Astrocyte of the spinal cord (primary cell): ENCODE data around the gene TRAIP.

Experiments
- DNase-seq: peaks from one replicate; pipeline ENCODE4 v3.0.0; 2011; ENCODE audit warnings: low read depth, low spot score
- H3K4me3 ChIP-seq: 2 replicates; pipeline ENCODE4 v1.5.1; 2011; ENCODE audit warnings: low read depth, mild to moderate bottlenecking, low read length, moderate library complexity
- CTCF ChIP-seq: IDR thresholded peaks from 2 replicates; pipeline ENCODE4 v1.5.1; 2012; ENCODE audit warnings: low read depth, mild to moderate bottlenecking, low read length, inconsistent platforms
- in situ Hi-C: cut with HindIII; loops from 2 replicates; pipeline ENCODE4 v1.10.0; 2017; ENCODE audit warnings: low sequenced_read_pairs

The TRAIP gene

DNA sequence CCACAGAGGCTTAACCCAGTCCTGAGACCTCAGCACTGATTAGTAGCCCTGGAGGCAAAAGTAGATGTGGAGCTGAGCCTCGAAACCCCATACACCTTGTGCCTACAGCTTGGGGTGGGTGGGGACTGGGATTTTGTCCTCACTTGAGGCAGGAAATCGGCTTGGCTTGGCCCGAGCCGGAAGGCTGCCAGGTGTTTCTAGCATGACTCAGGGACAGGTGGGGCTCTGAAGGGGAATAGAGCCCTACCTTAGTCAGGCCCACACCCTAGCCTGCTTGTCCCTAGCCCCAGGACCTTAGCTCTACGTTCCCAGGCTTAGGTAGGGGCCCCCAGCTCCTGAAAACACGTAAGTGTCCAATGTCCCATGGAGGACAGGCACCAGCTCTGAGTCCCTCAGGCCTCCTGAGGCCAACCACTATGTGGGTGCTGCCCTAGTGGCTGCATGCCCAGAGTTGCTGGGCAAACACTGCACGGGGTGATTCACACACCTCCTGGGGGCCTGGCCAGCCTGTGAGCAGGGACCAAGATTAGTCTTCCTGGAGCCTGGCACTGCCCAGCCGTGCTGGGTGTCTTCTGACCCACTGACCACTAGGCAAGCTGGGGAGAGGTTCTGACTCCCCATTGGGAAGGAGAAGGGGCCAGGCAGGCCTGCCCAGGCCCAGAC, 44.3 kb upstream of the TRAIP start:
- peak; percentile 54 for DNase-seq
- H3K4me3 ChIP-seq = no peak overlapping the region
- in situ Hi-C loops = no loop called here
- TF ChIP-seq CTCF = no peak

- no peak overlapping the region for H3K4me3 ChIP-seq
- no peak for DNase-seq
- in situ Hi-C loops = no loop called here
- peak; percentile 47 for TF ChIP-seq CTCF
Measured at GRCh38 chr3:49899815-49900214, 43.5 kb upstream of the TRAIP start.

- no peak overlapping the region for H3K4me3 ChIP-seq
- DNase-seq = no peak
- TF ChIP-seq CTCF = no peak
- in situ Hi-C loops = no loop called here
Measured at GRCh38 chr3:49898991-49899390, 42.6 kb upstream of the TRAIP start.

GRCh38 chr3:49896345-49896744, 40.0 kb upstream of the TRAIP start:
- H3K4me3 ChIP-seq = no peak overlapping the region
- TF ChIP-seq CTCF = no peak
- in situ Hi-C loops = no loop called here
- no peak for DNase-seq

DNA sequence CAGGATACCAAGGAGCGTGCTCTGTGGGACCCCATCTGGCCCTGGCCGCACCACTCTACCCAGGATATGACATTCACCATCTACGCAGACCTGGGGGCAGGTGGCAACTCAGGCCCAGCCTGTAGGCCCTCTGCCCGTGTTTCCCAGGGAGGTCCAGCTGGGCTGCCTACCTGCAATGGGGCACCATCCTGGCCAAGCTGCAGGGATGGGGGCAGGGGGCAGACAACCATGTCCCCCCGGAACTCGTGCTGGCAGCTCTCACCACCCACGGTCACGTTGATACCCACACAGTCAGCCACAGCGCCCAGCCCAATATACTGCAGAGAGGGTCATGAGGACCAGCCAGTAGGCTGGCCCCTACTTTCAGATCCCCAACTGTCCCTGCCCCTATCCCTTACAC, 39.4 kb upstream of the TRAIP start:
- no peak for DNase-seq
- in situ Hi-C loops = no loop called here
- H3K4me3 ChIP-seq = no peak overlapping the region
- TF ChIP-seq CTCF = no peak

DNA sequence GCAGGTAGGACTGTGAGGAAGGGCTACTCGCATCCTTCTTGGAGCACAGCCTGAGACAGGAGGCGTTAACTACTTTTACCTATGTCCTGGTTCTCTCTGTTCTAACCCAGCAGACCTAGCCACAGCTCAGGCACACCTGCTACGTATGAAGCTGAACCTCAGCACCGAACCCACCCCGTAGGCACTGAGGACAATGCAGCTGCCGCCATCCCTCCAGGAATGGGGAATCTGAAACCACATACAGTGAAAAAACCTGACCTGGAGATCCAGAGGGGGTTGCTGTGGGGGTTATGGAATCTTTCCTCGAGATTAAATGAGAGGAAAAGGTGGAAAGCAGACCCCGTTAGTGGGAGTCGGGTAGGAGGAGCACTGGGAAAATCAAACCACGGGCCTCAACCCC, 32.9 kb upstream of the TRAIP start:
- no peak for DNase-seq
- TF ChIP-seq CTCF = no peak
- no peak overlapping the region for H3K4me3 ChIP-seq
- in situ Hi-C loops = no loop called here

DNA sequence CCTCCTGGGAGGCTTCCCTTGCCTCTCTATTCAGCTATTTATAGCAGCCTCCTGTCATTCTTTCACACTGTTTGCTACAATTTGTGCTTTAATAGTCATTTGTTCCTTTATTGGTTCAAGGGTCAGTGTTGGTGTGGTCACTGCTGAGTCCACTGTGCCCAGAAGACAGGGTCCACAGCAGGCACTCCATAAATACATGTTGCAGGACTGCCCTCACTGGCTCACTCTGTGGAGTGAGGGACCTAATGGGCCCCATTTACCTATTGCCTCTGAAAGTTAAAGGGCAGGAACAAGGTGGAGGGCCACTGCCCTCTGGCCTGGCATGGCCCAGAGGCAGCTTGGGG, 30.5 kb upstream of the TRAIP start:
- in situ Hi-C loops = no loop called here
- no peak for TF ChIP-seq CTCF
- DNase-seq = no peak
- no peak overlapping the region for H3K4me3 ChIP-seq
